Vagina (tissue), 2 donors: ENCODE data around the gene BMPR1B.

Experiments
- POLR2AphosphoS5 ChIP-seq, 2 donors: sonication (generic); formaldehyde crosslinking; IDR thresholded peaks; one replicate each; pipeline ENCODE4 v1.9.0; 2017; ENCODE audit warnings: antibody characterized with exemption in 2 of 2, mild to moderate bottlenecking in 2 of 2, low read depth in 1 of 2; ENCODE audit not compliant: insufficient read depth in 1 of 2
- TF ChIP-seq, protein P1 (sequence below), 3 experiments: fragments of 450-650 bp in 2 of 3; fragments of 200-600 bp in 1 of 3; sonication (generic) in 1 of 3; IDR thresholded peaks; one replicate each; pipeline ENCODE4 v1.5.1; 2017 to 2019; ENCODE audit warnings: antibody characterized with exemption in 3 of 3, mild to moderate bottlenecking in 2 of 3, moderate library complexity in 2 of 3

- TF ChIP-seq, protein P1, sequence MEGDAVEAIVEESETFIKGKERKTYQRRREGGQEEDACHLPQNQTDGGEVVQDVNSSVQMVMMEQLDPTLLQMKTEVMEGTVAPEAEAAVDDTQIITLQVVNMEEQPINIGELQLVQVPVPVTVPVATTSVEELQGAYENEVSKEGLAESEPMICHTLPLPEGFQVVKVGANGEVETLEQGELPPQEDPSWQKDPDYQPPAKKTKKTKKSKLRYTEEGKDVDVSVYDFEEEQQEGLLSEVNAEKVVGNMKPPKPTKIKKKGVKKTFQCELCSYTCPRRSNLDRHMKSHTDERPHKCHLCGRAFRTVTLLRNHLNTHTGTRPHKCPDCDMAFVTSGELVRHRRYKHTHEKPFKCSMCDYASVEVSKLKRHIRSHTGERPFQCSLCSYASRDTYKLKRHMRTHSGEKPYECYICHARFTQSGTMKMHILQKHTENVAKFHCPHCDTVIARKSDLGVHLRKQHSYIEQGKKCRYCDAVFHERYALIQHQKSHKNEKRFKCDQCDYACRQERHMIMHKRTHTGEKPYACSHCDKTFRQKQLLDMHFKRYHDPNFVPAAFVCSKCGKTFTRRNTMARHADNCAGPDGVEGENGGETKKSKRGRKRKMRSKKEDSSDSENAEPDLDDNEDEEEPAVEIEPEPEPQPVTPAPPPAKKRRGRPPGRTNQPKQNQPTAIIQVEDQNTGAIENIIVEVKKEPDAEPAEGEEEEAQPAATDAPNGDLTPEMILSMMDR (IDR thresholded peaks at IDR 0.05) = no peak
- no peak for TF ChIP-seq POLR2AphosphoS5 (IDR thresholded peaks at IDR 0.05; ENCODE audit: insufficient read depth in 1 of 2, low read depth in 1 of 2)
Observed at GRCh38 chr4:94732358-94732698, 25.4 kb upstream of the BMPR1B start.
